Transverse colon (tissue), 4 donors: ENCODE data around the gene RINL. TPM values are rescaled to one million over a fixed set of nuclear protein-coding genes. Genes with fewer than 3 reads are reported as not detected.
A peak's percentile ranks its signal among the peaks of the same experiment; 100 is the strongest.
"Not testable (repeated sequence)": the region's sequence is repeated elsewhere in the genome, so short reads cannot be mapped to it uniquely, and the experiment has no call there.

ENCODE experiments used
- DNase-seq: peaks from one replicate; pipeline ENCODE4 v3.0.0-alpha.2; 2019
- H3K27ac ChIP-seq, 4 donors: fragments of 200-600 bp; sonication (generic); 2 replicates each; pipeline ENCODE4 v1.5.1; 2016 to 2018; ENCODE audit warnings: inconsistent platforms in 4 of 4
- H3K27me3 ChIP-seq: fragments of 200-600 bp; sonication (generic); 2 replicates; pipeline ENCODE4 v1.5.1; 2017; ENCODE audit warnings: inconsistent platforms
- H3K36me3 ChIP-seq, 4 donors: fragments of 200-600 bp; sonication (generic); 2 replicates each; pipeline ENCODE4 v1.5.1; 2017 to 2019; ENCODE audit warnings: inconsistent platforms in 4 of 4
- H3K4me1 ChIP-seq, 4 donors: fragments of 200-600 bp; sonication (generic); 2 replicates each; pipeline ENCODE4 v1.5.1; 2017 to 2020; ENCODE audit warnings: inconsistent platforms in 4 of 4
- H3K4me3 ChIP-seq, 4 donors: fragments of 200-600 bp; sonication (generic); 1 replicate in 1 of 4; 2 replicates in 3 of 4; pipeline versions ENCODE4 v1.5.1 to v1.6.1; 2017 to 2019; ENCODE audit warnings: inconsistent platforms in 4 of 4
- H3K9me3 ChIP-seq, 2 donors: fragments of 200-600 bp; sonication (generic); 2 replicates each; pipeline ENCODE4 v1.5.1; 2017 to 2019; ENCODE audit warnings: inconsistent platforms in 2 of 2
- EP300 ChIP-seq: sonication (generic); formaldehyde crosslinking; IDR thresholded peaks from one replicate; pipeline ENCODE4 v1.6.1; 2017; ENCODE audit warnings: antibody characterized with exemption, low read depth
- POLR2A ChIP-seq: fragments of 450-650 bp; IDR thresholded peaks from one replicate; pipeline ENCODE4 v1.6.1; 2016; ENCODE audit warnings: antibody characterized with exemption, mild to moderate bottlenecking, moderate library complexity
- POLR2AphosphoS5 ChIP-seq, 3 donors: sonication (generic); formaldehyde crosslinking; IDR thresholded peaks; one replicate each; pipeline ENCODE4 v1.6.1; 2016; ENCODE audit warnings: antibody characterized with exemption in 3 of 3
- WGBS, 2 donors: methylation state at CpG; one replicate each; pipeline ENCODE4 v1.1.5; 2018; ENCODE audit warnings: low coverage in 1 of 2; 5-methylcytosine and 5-hydroxymethylcytosine counted together
- in situ Hi-C, 4 donors: fragments of 200-750 bp; cut with MboI; loops; one replicate each; pipeline versions ENCODE4 v1.15.0 to v1.15.1; 2017; ENCODE audit warnings: low sequenced_read_pairs in 3 of 4, low pct_ligation_motif_present in 1 of 4, low pct_unique_long_range_greater_than_20kb in 1 of 4
- intact Hi-C: fragments of 100-400 bp; cut with DNase I; formaldehyde crosslinking; loops from one replicate; pipeline ENCODE4 v1.15.1; 2023; ENCODE audit warnings: low total_unique reads
- total RNA-seq, 4 donors: library from RNA; depleted of rRNA; stranded (reverse); fragments of >200 nt; gene quantifications; one replicate each; pipeline ENCODE4 v1.1.0, GENCODE V29; 2016
- TF ChIP-seq, protein P1 (sequence below), 5 experiments: fragments of 200-600 bp in 3 of 5; fragments of 450-650 bp in 2 of 5; sonication (generic) in 3 of 5; IDR thresholded peaks; 1 replicate in 2 of 5; 2 replicates in 3 of 5; pipeline ENCODE4 v1.5.1; 2016 to 2017; ENCODE audit warnings: antibody characterized with exemption in 5 of 5, inconsistent platforms in 3 of 5, mild to moderate bottlenecking in 2 of 5, moderate library complexity in 1 of 5

Gene RINL
- total RNA-seq, 4 donors from 2014 or later = 1.8 to 7.0 (median 3.6) TPM

DNA sequence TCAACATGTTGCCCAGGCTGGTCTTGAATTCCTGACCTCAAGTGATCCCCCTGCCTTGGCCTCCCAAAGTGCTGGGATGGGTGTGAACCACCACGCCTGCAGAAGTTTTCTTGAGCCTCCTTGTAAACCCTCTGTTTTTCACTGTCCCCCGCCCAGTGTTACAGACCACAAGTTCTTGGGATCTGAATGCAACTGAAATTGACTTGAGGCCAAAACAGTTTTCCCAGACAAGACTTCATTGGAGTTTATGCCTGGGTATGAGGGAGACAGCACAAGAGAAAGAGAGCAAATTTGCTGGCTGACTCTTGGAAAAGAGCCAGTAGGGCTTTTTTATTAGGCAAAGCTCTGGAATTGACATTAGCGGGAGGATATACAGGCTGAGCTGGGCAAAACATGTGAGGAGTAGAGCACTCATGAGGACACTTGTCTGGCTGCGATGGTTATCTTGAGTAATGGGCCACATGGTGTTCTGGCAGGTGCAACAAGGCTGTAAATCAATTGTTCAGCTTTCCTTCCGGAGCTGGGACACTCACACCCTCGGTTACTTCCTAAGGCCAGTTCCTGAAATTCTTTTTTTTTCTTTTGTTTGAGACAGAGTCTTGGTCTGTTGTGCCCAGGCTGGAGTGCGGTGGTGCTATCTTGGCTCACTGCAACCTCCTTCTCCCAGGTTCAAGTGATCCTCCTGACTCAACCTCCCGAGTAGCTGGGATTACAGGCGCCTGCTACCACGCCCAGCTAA, 15.6 kb downstream of the RINL start:
- TF ChIP-seq, protein P1, sequence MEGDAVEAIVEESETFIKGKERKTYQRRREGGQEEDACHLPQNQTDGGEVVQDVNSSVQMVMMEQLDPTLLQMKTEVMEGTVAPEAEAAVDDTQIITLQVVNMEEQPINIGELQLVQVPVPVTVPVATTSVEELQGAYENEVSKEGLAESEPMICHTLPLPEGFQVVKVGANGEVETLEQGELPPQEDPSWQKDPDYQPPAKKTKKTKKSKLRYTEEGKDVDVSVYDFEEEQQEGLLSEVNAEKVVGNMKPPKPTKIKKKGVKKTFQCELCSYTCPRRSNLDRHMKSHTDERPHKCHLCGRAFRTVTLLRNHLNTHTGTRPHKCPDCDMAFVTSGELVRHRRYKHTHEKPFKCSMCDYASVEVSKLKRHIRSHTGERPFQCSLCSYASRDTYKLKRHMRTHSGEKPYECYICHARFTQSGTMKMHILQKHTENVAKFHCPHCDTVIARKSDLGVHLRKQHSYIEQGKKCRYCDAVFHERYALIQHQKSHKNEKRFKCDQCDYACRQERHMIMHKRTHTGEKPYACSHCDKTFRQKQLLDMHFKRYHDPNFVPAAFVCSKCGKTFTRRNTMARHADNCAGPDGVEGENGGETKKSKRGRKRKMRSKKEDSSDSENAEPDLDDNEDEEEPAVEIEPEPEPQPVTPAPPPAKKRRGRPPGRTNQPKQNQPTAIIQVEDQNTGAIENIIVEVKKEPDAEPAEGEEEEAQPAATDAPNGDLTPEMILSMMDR (IDR thresholded peaks at IDR 0.05) = no peak
- TF ChIP-seq EP300 = peak; percentile 49
- no peak for TF ChIP-seq POLR2A
- TF ChIP-seq POLR2AphosphoS5 (IDR thresholded peaks at IDR 0.05) = peak; percentile 44 to 82 (median 81)
- Histone ChIP-seq H3K4me1 (peaks cover 18 to 61% (median 33%) of the 10 kb centered on the region in 4 donors), H3K9me3 (no peaks in the 10 kb centered on the region), H3K27me3 (no peaks in the 10 kb centered on the region), H3K27ac (peak overlapping the region; percentile 69 to 81 (median 79)), H3K4me3 (no peak overlapping the region), H3K36me3 (no peaks in the 10 kb centered on the region)
- peak; percentile 59 for DNase-seq
- WGBS, 2 donors = 0 to 41% methylated on average over 2 to 10 of the region's 10 CpGs
- in situ Hi-C loops (no loop called here), intact Hi-C loops (no loop called here)

DNA sequence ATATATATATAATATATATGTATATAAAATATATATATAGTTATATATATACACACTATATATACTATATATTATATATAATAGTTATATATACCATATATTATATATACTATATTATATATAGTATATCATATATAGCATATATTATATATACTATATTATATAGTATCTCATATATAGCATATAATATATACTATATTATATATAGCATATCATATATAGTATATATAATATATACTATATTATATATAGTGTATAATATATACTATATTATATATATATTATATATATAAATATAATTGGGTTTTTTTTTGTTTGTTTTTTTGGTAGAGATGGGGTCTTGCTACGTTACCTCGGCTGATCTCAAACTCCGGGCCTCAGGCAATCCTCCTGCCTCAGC, 16.7 kb downstream of the RINL start:
- Histone ChIP-seq H3K4me3 (no peak overlapping the region), H3K27ac (no peak overlapping the region), H3K36me3 (no peaks in the 10 kb centered on the region), H3K9me3 (no peaks in the 10 kb centered on the region), H3K27me3 (no peaks in the 10 kb centered on the region), H3K4me1 (peaks cover 18 to 62% (median 33%) of the 10 kb centered on the region in 4 donors)
- DNase-seq = no peak
- intact Hi-C loops (no loop called here), in situ Hi-C loops (no loop called here)
- TF ChIP-seq EP300 (no peak), POLR2A (no peak), POLR2AphosphoS5 (IDR thresholded peaks at IDR 0.05) (no peak)
- TF ChIP-seq, protein P1 (IDR thresholded peaks at IDR 0.05) = no peak
- 90 to 91% methylated on average over 3 of the region's 3 CpGs for WGBS, 2 donors

DNA sequence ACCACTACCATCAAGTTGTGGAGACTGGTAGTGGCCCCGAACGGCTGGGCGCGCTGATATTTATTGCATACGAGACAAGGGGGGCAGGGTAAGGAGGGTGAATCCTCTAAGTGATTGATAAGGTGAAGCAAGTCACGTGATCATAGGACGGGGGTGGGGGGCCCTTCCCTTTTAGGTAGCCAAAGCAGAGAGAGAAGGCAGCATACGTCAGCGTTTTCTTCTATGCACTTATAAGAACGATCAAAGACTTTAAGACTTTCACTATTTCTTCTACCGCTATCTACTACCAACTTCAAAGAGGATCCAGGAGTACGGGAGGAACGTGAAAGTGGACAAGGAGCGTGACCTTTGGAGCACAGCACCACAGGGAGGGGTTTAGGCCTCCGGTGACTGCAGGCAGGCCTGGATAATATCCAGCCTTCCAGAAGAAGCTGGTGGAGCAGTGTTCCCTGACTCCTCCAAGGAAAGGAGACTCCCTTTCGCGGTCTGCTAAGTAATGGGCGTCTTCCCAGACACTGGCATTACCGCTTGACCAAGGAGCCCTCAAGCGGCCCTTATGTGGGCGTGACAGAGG, 18.4 kb downstream of the RINL start:
- H3K27me3 ChIP-seq, in situ Hi-C loops, H3K9me3 ChIP-seq, H3K4me3 ChIP-seq, H3K36me3 ChIP-seq, intact Hi-C loops: not testable (repeated sequence)
- 68 to 69% methylated on average over 16 to 21 of the region's 21 CpGs for WGBS, 2 donors
- peaks cover 15 to 52% (median 28%) of the 10 kb centered on the region in 4 donors for H3K4me1 ChIP-seq
- TF ChIP-seq POLR2AphosphoS5 (IDR thresholded peaks at IDR 0.05) (peak in 2 of 3 donors; percentile 24 to 36), POLR2A (peak; percentile 42)
- DNase-seq = peak; percentile 57
- H3K27ac ChIP-seq = peak overlapping the region in 2 of 4 donors; percentile 20 to 45

DNA sequence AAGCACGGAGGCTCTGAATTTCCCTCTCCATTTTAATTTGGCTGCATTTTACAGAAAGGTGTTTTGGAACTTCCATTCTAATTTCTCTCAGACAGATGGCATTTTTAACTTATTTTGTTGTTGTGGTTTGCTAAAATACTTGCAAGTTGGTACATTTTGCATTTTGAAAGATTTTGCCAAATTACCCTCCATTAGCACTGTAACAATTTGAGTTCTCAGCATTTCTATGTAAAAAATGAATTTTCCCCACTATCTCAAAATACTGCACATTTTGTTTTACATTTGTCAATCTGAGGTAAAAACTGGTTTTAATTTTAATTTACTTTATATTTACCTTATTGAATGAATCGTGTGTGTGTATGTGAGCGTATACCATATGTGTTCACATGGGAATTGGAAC, 21.3 kb downstream of the RINL start:
- no peaks in the 10 kb centered on the region for H3K9me3 ChIP-seq
- no peak for TF ChIP-seq EP300
- TF ChIP-seq POLR2AphosphoS5 (IDR thresholded peaks at IDR 0.05) = no peak
- TF ChIP-seq, protein P1 (IDR thresholded peaks at IDR 0.05) = no peak
- TF ChIP-seq POLR2A = no peak
- no peak overlapping the region for H3K4me3 ChIP-seq
- intact Hi-C loops = no loop called here
- H3K4me1 ChIP-seq = peaks cover 2 to 32% (median 13%) of the 10 kb centered on the region in 4 donors
- H3K27ac ChIP-seq = peak overlapping the region in 3 of 4 donors; percentile 29 to 58 (median 29)
- DNase-seq = no peak
- H3K36me3 ChIP-seq = no peaks in the 10 kb centered on the region
- in situ Hi-C loops = no loop called here
- WGBS, 2 donors = 74 to 86% methylated on average over 3 of the region's 3 CpGs
- no peaks in the 10 kb centered on the region for H3K27me3 ChIP-seq

DNA sequence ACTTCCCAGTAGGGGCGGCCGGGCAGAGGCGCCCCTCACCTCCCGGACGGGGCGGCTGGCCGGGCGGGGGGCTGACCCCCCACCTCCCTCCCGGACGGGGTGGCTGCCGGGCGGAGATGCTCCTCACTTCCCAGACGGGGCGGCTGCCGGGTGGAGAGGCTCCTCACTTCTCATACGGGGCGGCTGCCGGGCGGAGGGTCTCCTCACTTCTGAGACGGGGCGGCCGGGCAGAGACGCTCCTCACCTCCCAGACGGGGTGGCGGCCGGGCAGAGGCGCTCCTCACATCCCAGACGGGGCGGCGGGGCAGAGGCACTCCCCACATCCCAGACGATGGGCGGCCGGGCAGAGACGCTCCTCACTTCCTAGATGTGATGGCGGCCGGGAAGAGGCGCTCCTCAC, 22.3 kb downstream of the RINL start:
- H3K27ac ChIP-seq, H3K36me3 ChIP-seq, H3K9me3 ChIP-seq, H3K4me3 ChIP-seq, in situ Hi-C loops, H3K27me3 ChIP-seq, DNase-seq, intact Hi-C loops: not testable (repeated sequence)
- H3K4me1 ChIP-seq = peaks cover under 1 to 33% (median 16%) of the 10 kb centered on the region in 4 donors
- WGBS, 2 donors = 93% methylated on average over 27 of the region's 37 CpGs; no CpG with 5 or more reads in 1 of the 2 donors

DNA sequence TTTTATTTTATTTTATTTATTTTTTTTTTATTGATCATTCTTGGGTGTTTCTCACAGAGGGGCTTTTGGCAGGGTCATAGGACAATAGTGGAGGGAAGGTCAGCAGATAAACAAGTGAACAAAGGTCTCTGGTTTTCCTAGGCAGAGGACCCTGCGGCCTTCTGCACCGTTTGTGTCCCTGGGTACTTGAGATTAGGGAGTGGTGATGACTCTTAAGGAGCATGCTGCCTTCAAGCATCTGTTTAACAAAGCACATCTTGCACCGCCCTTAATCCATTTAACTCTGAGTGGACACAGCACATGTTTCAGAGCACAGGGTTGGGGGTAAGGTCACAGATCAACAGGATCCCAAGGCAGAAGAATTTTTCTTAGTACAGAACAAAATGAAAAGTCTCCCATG, 23.1 kb downstream of the RINL start:
- DNase-seq, H3K4me3 ChIP-seq, H3K27ac ChIP-seq, in situ Hi-C loops, H3K27me3 ChIP-seq, H3K36me3 ChIP-seq, intact Hi-C loops, H3K9me3 ChIP-seq: not testable (repeated sequence)
- WGBS, 2 donors = 69% methylated on average over 3 of the region's 3 CpGs; no CpG with 5 or more reads in 1 of the 2 donors
- H3K4me1 ChIP-seq = peaks cover 0 to 28% (median 14%) of the 10 kb centered on the region in 4 donors
